Thoracic aorta (tissue), 2 donors: Measurements from ENCODE around the gene GRM8. TPM values are rescaled to one million over a fixed set of nuclear protein-coding genes. Genes with fewer than 3 reads are reported as not detected.

ENCODE experiments used
- ATAC-seq: fragments of 150-250 bp; one replicate; pipeline ENCODE4 v1.8.0; 2017; ENCODE audit warnings: low read depth; ENCODE audit not compliant: insufficient number of reproducible peaks, low FRiP score
- DNase-seq: peaks from one replicate; pipeline ENCODE4 v3.0.0-alpha.2; 2020; ENCODE audit warnings: low spot score
- H3K27ac ChIP-seq, 2 donors: fragments of 200-600 bp; sonication (generic); 1 replicate in 1 of 2; 2 replicates in 1 of 2; pipeline ENCODE4 v1.5.1; 2016; ENCODE audit warnings: mild to moderate bottlenecking in 2 of 2, moderate library complexity in 2 of 2
- H3K27me3 ChIP-seq: fragments of 200-600 bp; sonication (generic); replicated peaks from 2 replicates; pipeline ENCODE4 v1.6.0; 2016; ENCODE audit warnings: mild to moderate bottlenecking; ENCODE audit not compliant: insufficient read depth
- H3K36me3 ChIP-seq: fragments of 200-600 bp; sonication (generic); one replicate; pipeline ENCODE4 v1.5.1; 2016
- H3K4me1 ChIP-seq, 2 donors: fragments of 200-600 bp; sonication (generic); 1 replicate in 1 of 2; 2 replicates in 1 of 2; pipeline versions ENCODE4 v1.5.1 to v1.6.0; 2016; ENCODE audit warnings: low read depth in 2 of 2, mild to moderate bottlenecking in 1 of 2; ENCODE audit not compliant: control insufficient read depth in 1 of 2
- H3K4me3 ChIP-seq: fragments of 200-600 bp; sonication (generic); 2 replicates; pipeline ENCODE4 v1.5.1; 2016; ENCODE audit warnings: mild to moderate bottlenecking
- H3K9me3 ChIP-seq: fragments of 200-600 bp; sonication (generic); 2 replicates; pipeline ENCODE4 v1.5.1; 2016
- CTCF ChIP-seq: fragments of 200-600 bp; sonication (generic); IDR thresholded peaks from one replicate; pipeline ENCODE4 v1.5.1; 2019; ENCODE audit warnings: antibody characterized with exemption
- total RNA-seq, 2 donors: library from RNA; depleted of rRNA; stranded (reverse); fragments of >200 nt; gene quantifications; one replicate each; pipeline versions ENCODE4 v1.1.0 to v1.2.3, GENCODE V29; 2016

GRM8 gene
- total RNA-seq, 2 donors from 2014 or later: not detected

GRCh38 chr7:126485791-126486190 is 767.0 kb downstream of the GRM8 start:
- no peak overlapping the region for H3K4me3 ChIP-seq
- no peaks in the 10 kb centered on the region for H3K36me3 ChIP-seq
- ATAC-seq (no peak), DNase-seq (no peak)
- H3K27ac ChIP-seq: no peak overlapping the region
- H3K4me1 ChIP-seq: no peaks in the 10 kb centered on the region
- no peak for TF ChIP-seq CTCF
- H3K27me3 ChIP-seq: no peaks in the 10 kb centered on the region
- H3K9me3 ChIP-seq: no peaks in the 10 kb centered on the region

DNA sequence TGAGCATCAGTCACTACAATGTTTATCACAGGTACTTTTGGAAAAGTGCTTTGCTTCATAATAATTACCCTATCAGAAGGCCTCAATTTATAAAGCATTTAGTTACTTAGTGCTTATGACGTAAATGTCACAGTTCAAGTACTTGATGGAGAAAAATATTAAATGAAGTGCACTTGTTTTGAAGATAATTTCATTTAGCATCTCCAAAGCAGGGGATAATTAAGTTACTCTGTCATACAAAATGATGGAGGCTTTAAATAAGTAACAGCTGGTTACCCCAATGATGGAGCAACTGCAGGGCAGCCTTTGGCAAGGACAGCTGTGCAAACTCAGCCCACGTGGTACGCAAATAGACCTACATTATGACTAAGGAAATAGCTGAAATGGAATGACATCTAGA is 768.8 kb downstream of the GRM8 start:
- H3K27ac ChIP-seq: no peak overlapping the region
- H3K27me3 ChIP-seq: no peaks in the 10 kb centered on the region
- TF ChIP-seq CTCF: no peak
- DNase-seq: no peak
- ATAC-seq: no peak
- no peaks in the 10 kb centered on the region for H3K36me3 ChIP-seq
- no peak overlapping the region for H3K4me3 ChIP-seq
- H3K9me3 ChIP-seq: no peaks in the 10 kb centered on the region
- H3K4me1 ChIP-seq: no peaks in the 10 kb centered on the region

- DNase-seq (no peak), ATAC-seq (no peak)
- Histone ChIP-seq H3K9me3 (peaks cover 7% of the 10 kb centered on the region), H3K4me1 (no peaks in the 10 kb centered on the region), H3K36me3 (no peaks in the 10 kb centered on the region), H3K27ac (no peak overlapping the region), H3K27me3 (no peaks in the 10 kb centered on the region), H3K4me3 (no peak overlapping the region)
- no peak for TF ChIP-seq CTCF
These were observed 779.9 kb downstream of the GRM8 start for GRCh38 chr7:126472825-126473224.

DNA sequence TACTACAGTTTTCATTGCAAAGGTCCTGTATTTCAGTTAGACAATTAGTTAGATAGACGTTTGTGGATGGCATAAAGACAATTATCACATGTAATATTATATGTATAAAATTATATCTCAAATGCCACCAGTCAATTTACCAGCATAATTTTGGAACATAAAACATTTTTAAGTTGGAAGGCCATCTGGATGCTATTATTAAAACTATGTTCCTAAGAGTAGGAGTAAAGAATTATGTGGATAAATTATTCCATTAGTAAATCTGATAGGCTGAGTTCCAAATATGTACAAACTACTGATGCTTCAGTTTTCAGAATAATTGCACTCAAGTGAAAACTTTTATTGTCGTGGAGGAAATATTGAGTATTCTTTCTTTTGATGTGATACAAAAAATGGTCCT is 790.3 kb downstream of the GRM8 start:
- no peak for TF ChIP-seq CTCF
- no peak overlapping the region for H3K4me3 ChIP-seq
- no peaks in the 10 kb centered on the region for H3K27me3 ChIP-seq
- DNase-seq (no peak), ATAC-seq (no peak)
- H3K4me1 ChIP-seq: no peaks in the 10 kb centered on the region
- no peaks in the 10 kb centered on the region for H3K9me3 ChIP-seq
- H3K27ac ChIP-seq: no peak overlapping the region
- H3K36me3 ChIP-seq: no peaks in the 10 kb centered on the region

- Histone ChIP-seq H3K4me3 (no peak overlapping the region), H3K9me3 (no peaks in the 10 kb centered on the region), H3K27me3 (no peaks in the 10 kb centered on the region), H3K4me1 (no peaks in the 10 kb centered on the region), H3K27ac (no peak overlapping the region), H3K36me3 (no peaks in the 10 kb centered on the region)
- DNase-seq: no peak
- ATAC-seq: no peak
- no peak for TF ChIP-seq CTCF
These were observed 792.1 kb downstream of the GRM8 start for GRCh38 chr7:126460664-126461063.
